Ascending aorta (tissue), 2 donors: ENCODE results near the gene SLC6A4. TPM values are rescaled to one million over a fixed set of nuclear protein-coding genes. Genes with fewer than 3 reads are reported as not detected.

Source experiments
- DNase-seq, 2 donors: peaks; one replicate each; pipeline ENCODE4 v3.0.0-alpha.2; 2019; ENCODE audit warnings: low spot score in 2 of 2
- H3K27ac ChIP-seq, 2 donors: fragments of 200-600 bp; sonication (generic); one replicate each; pipeline ENCODE4 v1.5.1; 2016 to 2017; ENCODE audit warnings: mild to moderate bottlenecking in 1 of 2
- H3K27me3 ChIP-seq: fragments of 200-600 bp; sonication (generic); one replicate; pipeline ENCODE4 v1.5.1; 2017
- H3K36me3 ChIP-seq, 2 donors: fragments of 200-600 bp; sonication (generic); one replicate each; pipeline ENCODE4 v1.5.1; 2016
- H3K4me1 ChIP-seq, 2 donors: fragments of 200-600 bp; sonication (generic); one replicate each; pipeline ENCODE4 v1.5.1; 2016 to 2017; ENCODE audit warnings: mild to moderate bottlenecking in 1 of 2
- H3K4me3 ChIP-seq, 2 donors: fragments of 200-600 bp; sonication (generic); one replicate each; pipeline ENCODE4 v1.5.1; 2016 to 2017; ENCODE audit warnings: mild to moderate bottlenecking in 1 of 2
- H3K9me3 ChIP-seq, 2 donors: fragments of 200-600 bp; sonication (generic); one replicate each; pipeline ENCODE4 v1.5.1; 2016
- intact Hi-C: fragments of 100-400 bp; cut with DNase I; formaldehyde crosslinking; loops from one replicate; pipeline ENCODE4 v1.15.1; 2023
- total RNA-seq: library from RNA; depleted of rRNA; stranded (reverse); fragments of >200 nt; gene quantifications from one replicate; pipeline ENCODE4 v1.1.0, GENCODE V29; 2016
- TF ChIP-seq, protein P1 (sequence below), 3 experiments: fragments of 200-600 bp in 2 of 3; fragments of 450-650 bp in 1 of 3; sonication (generic) in 2 of 3; IDR thresholded peaks; one replicate each; pipeline ENCODE4 v1.5.1; 2016 to 2019; ENCODE audit warnings: antibody characterized with exemption in 3 of 3, mild to moderate bottlenecking in 1 of 3, moderate library complexity in 1 of 3

The SLC6A4 gene
- total RNA-seq, 1 donor from 2014 or later = 0.85 TPM

DNA sequence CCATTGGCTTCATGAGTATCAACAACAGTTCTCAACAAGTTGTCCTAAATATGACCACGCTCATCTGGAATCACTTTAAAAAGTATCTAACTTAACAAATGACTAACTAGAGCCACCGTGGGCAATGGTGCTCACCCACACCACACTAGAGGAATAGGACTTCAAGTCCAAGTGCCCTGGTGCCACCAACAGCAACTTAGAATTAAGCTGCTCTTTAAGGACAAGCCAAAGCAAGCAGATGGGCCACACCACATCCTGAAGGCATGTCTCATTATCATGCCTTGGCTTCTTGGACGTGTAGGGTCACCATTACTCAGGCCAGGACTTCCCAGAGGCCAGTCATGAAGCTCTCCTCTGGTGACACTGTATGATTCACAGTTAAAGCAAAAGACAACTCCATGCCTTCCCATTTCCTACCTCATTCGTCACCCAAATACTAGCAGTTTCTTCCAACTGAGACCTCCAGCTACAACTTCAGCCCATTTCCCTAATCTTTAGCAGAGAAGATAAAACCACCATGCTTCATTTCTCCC is 9.4 kb upstream of the SLC6A4 start:
- Histone ChIP-seq H3K9me3 (no peaks in the 10 kb centered on the region), H3K36me3 (peaks cover 22 to 23% of the 10 kb centered on the region in 2 donors), H3K27me3 (no peaks in the 10 kb centered on the region), H3K4me1 (no peaks in the 10 kb centered on the region), H3K4me3 (no peak overlapping the region), H3K27ac (no peak overlapping the region)
- no peak for DNase-seq
- TF ChIP-seq, protein P1, sequence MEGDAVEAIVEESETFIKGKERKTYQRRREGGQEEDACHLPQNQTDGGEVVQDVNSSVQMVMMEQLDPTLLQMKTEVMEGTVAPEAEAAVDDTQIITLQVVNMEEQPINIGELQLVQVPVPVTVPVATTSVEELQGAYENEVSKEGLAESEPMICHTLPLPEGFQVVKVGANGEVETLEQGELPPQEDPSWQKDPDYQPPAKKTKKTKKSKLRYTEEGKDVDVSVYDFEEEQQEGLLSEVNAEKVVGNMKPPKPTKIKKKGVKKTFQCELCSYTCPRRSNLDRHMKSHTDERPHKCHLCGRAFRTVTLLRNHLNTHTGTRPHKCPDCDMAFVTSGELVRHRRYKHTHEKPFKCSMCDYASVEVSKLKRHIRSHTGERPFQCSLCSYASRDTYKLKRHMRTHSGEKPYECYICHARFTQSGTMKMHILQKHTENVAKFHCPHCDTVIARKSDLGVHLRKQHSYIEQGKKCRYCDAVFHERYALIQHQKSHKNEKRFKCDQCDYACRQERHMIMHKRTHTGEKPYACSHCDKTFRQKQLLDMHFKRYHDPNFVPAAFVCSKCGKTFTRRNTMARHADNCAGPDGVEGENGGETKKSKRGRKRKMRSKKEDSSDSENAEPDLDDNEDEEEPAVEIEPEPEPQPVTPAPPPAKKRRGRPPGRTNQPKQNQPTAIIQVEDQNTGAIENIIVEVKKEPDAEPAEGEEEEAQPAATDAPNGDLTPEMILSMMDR (IDR thresholded peaks at IDR 0.05) = no peak
- intact Hi-C loops = no loop called here

DNA sequence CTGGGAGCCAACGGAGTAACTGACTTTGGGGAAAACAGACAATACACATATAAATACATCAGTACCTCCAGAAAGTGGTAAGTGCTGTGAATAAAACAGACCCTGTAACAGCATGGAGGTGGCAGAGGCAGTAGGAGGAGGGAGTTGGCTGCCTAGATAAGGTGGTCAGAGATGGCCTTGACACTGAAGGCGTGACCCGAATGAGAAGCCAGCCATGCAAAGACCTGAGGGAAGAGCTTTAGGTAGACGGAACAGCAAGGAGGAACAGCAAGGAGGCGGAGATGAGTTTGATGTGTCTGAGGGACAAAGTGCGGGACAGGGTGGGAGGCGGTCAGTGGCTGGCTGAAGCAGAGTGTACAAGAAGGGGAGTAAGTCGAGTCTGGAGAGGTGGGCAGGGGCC is 8.1 kb upstream of the SLC6A4 start:
- Histone ChIP-seq H3K4me3 (no peak overlapping the region), H3K4me1 (no peaks in the 10 kb centered on the region), H3K9me3 (no peaks in the 10 kb centered on the region), H3K27ac (no peak overlapping the region), H3K36me3 (peaks cover 13 to 14% of the 10 kb centered on the region in 2 donors), H3K27me3 (no peaks in the 10 kb centered on the region)
- TF ChIP-seq, protein P1 (IDR thresholded peaks at IDR 0.05) = no peak
- DNase-seq = no peak
- intact Hi-C loops = no loop called here

DNA sequence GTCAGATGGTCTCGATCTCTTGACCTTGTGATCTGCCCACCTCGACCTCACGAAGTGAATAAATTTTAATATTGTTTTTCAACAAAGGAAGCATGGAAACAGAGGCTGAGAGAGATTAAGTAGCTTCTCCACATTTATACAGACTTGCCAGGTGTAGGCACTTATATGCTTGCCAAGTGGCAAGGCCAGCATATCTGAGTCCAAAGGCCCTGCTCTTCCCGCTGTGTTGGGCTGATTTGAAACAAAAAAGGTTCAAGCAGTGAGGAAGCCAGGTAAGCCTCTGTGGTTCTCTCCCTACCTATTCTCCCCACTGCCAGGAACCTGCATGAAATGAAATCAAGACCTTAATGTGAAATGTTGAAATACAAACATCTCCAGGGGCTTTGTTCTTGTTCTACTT is 7.5 kb upstream of the SLC6A4 start:
- Histone ChIP-seq H3K9me3 (no peaks in the 10 kb centered on the region), H3K36me3 (peaks cover 9% of the 10 kb centered on the region in 2 donors), H3K4me3 (no peak overlapping the region), H3K27ac (no peak overlapping the region), H3K4me1 (no peaks in the 10 kb centered on the region), H3K27me3 (no peaks in the 10 kb centered on the region)
- DNase-seq = no peak
- intact Hi-C loops = no loop called here
- TF ChIP-seq, protein P1 (IDR thresholded peaks at IDR 0.05) = no peak

DNA sequence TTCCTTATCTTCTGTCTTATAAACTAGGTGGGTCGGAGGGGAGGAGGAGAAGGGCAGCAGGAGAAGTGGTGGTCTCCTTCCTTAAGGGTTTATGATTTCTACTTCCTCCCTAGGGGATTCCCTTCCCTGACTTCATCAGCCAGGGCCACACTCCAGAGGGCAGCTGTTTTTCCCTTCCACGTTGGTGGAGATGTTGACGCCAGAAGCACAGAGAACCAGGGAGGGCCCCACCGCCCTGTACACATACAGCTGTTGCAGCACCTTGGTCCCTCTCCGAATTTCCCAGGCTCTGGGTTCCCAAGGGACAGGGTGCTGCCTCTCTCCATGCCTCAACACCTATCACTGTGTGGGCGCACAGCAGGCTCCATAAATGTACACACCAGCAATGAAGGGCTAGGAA is 5.6 kb upstream of the SLC6A4 start:
- H3K27ac ChIP-seq = no peak overlapping the region
- H3K9me3 ChIP-seq = no peaks in the 10 kb centered on the region
- H3K36me3 ChIP-seq = no peaks in the 10 kb centered on the region
- no peak overlapping the region for H3K4me3 ChIP-seq
- no peaks in the 10 kb centered on the region for H3K27me3 ChIP-seq
- peaks cover 0 to 8% of the 10 kb centered on the region in 2 donors for H3K4me1 ChIP-seq
- no peak for DNase-seq
- TF ChIP-seq, protein P1 (IDR thresholded peaks at IDR 0.05) = no peak
- intact Hi-C loops = no loop called here

DNA sequence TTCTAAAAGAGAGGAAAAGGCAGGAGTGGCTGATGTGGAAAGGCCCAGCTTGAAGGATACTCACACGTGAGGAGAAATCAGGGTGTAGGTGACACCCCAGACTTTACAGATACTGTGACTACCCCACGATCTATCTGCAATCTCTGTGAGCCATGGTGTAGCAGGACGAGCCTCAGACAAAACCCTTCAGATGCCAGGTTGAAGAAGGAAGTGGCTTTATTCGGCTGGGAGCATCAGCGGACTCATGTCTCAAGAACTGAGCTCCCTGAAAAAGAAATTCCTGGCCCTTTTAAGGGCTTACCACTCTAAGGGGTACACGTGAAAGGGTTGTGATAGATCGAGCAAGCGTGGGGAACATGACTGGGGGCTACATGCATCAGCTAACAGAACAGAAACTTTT is 4.7 kb upstream of the SLC6A4 start:
- intact Hi-C loops = no loop called here
- Histone ChIP-seq H3K4me1 (peaks cover 0 to 10% of the 10 kb centered on the region in 2 donors), H3K9me3 (no peaks in the 10 kb centered on the region), H3K27ac (no peak overlapping the region), H3K4me3 (no peak overlapping the region), H3K27me3 (no peaks in the 10 kb centered on the region), H3K36me3 (no peaks in the 10 kb centered on the region)
- TF ChIP-seq, protein P1 (IDR thresholded peaks at IDR 0.05) = no peak
- no peak for DNase-seq

DNA sequence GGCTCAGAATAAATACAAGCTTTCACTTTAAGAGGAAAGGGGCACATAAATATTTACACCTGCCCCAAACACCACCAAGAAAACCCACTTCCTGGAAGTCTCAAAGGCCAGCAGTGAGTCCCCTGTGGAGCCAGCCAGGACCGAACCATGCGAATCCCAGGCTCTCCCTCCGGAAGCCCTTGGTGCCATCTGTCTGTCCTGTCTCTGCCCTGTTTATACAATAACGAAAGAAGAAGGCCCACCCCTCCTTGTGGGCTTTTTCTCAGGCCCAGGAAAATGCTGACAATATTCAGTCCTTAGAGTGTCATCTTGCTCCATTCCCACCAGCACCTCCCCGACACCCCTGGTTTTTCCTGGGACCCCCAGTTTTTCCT is 3.6 kb upstream of the SLC6A4 start:
- no peak overlapping the region for H3K27ac ChIP-seq
- H3K36me3 ChIP-seq = no peaks in the 10 kb centered on the region
- TF ChIP-seq, protein P1 (IDR thresholded peaks at IDR 0.05) = no peak
- H3K4me1 ChIP-seq = peaks cover 0 to 11% of the 10 kb centered on the region in 2 donors
- H3K27me3 ChIP-seq = no peaks in the 10 kb centered on the region
- intact Hi-C loops = loop anchor here (5.0 kb wide), 1 partner anchor 38 kb away; no protein-coding TSS in a partner anchor
- no peak for DNase-seq
- no peaks in the 10 kb centered on the region for H3K9me3 ChIP-seq
- H3K4me3 ChIP-seq = no peak overlapping the region
